ENCODE data around the gene TNPO1.
A peak's percentile ranks its signal among the peaks of the same experiment; 100 is the strongest.

TNPO1 gene

GRCh38 chr5:72951671-72952468, 135.4 kb downstream of the TNPO1 start:
- TF ChIP-seq, protein P1, sequence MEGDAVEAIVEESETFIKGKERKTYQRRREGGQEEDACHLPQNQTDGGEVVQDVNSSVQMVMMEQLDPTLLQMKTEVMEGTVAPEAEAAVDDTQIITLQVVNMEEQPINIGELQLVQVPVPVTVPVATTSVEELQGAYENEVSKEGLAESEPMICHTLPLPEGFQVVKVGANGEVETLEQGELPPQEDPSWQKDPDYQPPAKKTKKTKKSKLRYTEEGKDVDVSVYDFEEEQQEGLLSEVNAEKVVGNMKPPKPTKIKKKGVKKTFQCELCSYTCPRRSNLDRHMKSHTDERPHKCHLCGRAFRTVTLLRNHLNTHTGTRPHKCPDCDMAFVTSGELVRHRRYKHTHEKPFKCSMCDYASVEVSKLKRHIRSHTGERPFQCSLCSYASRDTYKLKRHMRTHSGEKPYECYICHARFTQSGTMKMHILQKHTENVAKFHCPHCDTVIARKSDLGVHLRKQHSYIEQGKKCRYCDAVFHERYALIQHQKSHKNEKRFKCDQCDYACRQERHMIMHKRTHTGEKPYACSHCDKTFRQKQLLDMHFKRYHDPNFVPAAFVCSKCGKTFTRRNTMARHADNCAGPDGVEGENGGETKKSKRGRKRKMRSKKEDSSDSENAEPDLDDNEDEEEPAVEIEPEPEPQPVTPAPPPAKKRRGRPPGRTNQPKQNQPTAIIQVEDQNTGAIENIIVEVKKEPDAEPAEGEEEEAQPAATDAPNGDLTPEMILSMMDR (IDR thresholded peaks at IDR 0.05) = no peak
- Histone ChIP-seq H3K27ac (peak overlapping the region in 1 of 2 donors; percentile 28), H3K4me3 (no peak overlapping the region)
- DNase-seq (ENCODE audit: low spot score) = no peak

DNA sequence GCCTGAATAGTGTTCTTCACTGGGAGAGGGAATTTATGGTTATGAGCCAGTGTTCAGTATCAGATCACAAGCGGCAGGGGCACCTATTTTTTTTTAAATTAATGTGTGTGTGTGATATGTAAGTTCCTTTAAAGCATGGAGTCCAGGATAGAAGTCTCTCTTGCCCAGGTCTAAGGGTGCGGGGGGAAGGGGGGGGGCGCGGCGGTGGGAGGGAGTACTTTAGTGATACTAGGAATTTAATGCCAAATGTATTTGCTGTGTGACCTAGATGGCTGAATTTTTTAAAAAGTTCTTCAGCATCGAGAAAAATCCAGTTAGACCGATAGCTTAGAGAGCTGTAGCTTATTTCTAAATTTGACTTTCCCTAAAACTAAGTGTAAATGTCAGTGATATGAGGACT, 137.9 kb downstream of the TNPO1 start:
- no peak for DNase-seq (ENCODE audit: low spot score)
- H3K27ac ChIP-seq = peak overlapping the region; percentile 95 to 99
- H3K4me3 ChIP-seq = peak overlapping the region; percentile 81
- TF ChIP-seq, protein P1 (IDR thresholded peaks at IDR 0.05) = no peak

DNA sequence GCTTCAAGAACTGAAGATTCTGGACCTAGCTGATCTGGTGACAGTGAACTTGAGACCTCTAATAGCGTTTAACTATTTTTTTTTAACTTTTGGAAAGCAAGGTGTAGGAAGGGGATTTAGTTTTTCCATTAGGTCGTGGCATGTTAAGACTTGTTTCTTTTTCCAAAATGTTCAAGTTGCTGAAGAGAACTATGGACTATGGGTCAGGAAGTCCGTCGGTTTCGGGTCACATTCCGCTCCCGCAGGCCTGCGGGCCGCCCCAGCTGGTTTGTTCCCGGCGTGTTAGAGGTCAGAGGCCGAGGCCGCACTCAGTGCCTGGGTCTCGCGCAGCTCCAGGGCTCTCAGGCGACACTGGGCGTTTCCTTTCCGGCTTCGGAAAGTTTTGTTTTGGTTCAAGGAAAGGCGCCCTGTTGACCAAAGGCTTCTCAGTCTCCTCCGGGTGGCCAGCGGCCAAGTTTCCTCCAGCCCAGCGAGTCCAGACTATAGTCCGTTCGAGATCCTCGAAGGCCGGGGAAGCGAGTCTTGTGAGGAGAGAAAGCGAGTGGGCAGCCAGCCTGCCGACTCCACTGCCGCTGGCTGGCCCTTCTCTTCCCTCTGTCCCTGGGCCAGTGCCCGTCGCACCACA, 138.8 kb downstream of the TNPO1 start:
- Histone ChIP-seq H3K4me3 (peak overlapping the region; percentile 81), H3K27ac (peak overlapping the region; percentile 95 to 99)
- TF ChIP-seq, protein P1 (IDR thresholded peaks at IDR 0.05) = no peak
- DNase-seq (ENCODE audit: low spot score) = no peak

- Histone ChIP-seq H3K4me3 (peak within 1 kb of the TSS; percentile 81), H3K27ac (peak within 1 kb of the TSS; percentile 95 to 99)
- DNase-seq (ENCODE audit: low spot score) = peak; percentile 97
- TF ChIP-seq, protein P1 (IDR thresholded peaks at IDR 0.05) = peak; percentile 81
Observed at GRCh38 chr5:72955768-72956323, 139.4 kb downstream of the TNPO1 start, which contains the start of gene FCHO2. FCHO2 (plus strand) TSS chr5:72956041; CDS start chr5:72956097, 56 bp downstream.

GRCh38 chr5:72956324-72957140, 140.1 kb downstream of the TNPO1 start:
- TF ChIP-seq, protein P1 (IDR thresholded peaks at IDR 0.05) = no peak
- Histone ChIP-seq H3K4me3 (peak overlapping the region; percentile 81), H3K27ac (peak overlapping the region; percentile 95 to 99)
- DNase-seq (ENCODE audit: low spot score) = peak; percentile 81

DNA sequence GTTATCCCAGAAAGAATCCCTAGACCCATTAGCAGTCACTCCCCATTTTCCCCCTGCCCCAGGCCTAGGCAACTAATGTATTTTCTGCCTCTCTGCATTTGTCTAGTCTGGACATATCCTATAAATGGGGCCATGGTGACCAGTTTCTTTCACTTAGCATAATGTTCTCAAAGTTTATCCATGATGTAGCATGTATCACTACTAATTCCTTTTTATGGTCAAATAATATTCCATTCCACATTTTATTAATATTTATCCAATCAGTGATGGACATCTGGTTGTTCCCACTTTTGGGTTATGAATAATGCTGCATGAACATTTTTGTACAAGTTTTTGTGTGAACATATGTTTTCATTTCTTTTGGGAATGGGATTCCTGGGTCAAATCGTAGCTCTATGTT, 140.9 kb downstream of the TNPO1 start:
- peak overlapping the region; percentile 81 for H3K4me3 ChIP-seq
- DNase-seq (ENCODE audit: low spot score) = no peak
- TF ChIP-seq, protein P1 (IDR thresholded peaks at IDR 0.05) = no peak
- peak overlapping the region; percentile 95 to 99 for H3K27ac ChIP-seq
